T-helper 2 cell treated with Interferon-gamma antibody and Interleukin-4, amounts not matched to agents 100 ng/mL and 5 ng/mL, for 36 hours (primary cell): ENCODE data around the gene TMPRSS12. TPM values are rescaled to one million over a fixed set of nuclear protein-coding genes. Genes with fewer than 3 reads are reported as not detected.
"Not testable (repeated sequence)": the region's sequence is repeated elsewhere in the genome, so short reads cannot be mapped to it uniquely, and the experiment has no call there.

Experiments
- intact Hi-C: fragments of 100-400 bp; cut with micrococcal nuclease; formaldehyde crosslinking; loops from one replicate; pipeline ENCODE4 v1.15.1; 2023
- total RNA-seq: library from RNA; stranded (reverse); gene quantifications from 2 replicates; pipeline ENCODE4 v1.2.3, GENCODE V29; 2022

The TMPRSS12 gene
- total RNA-seq, 1 donor from 2014 or later: not detected

- intact Hi-C loops: not testable (repeated sequence)
These were observed 13.0 kb downstream of the TMPRSS12 start for GRCh38 chr12:50855679-50856078.

GRCh38 chr12:50859621-50860310, 17.0 kb downstream of the TMPRSS12 start:
- intact Hi-C loops: no loop called here

GRCh38 chr12:50862316-50862715, 19.6 kb downstream of the TMPRSS12 start:
- intact Hi-C loops: no loop called here

- intact Hi-C loops: no loop called here
These were observed 22.5 kb downstream of the TMPRSS12 start for GRCh38 chr12:50865266-50865665.

- intact Hi-C loops: not testable (repeated sequence)
These were observed 26.2 kb downstream of the TMPRSS12 start for GRCh38 chr12:50868881-50869280.

- intact Hi-C loops: no loop called here
These were observed 39.8 kb downstream of the TMPRSS12 start for GRCh38 chr12:50882563-50882962.

GRCh38 chr12:50887191-50887590, 44.5 kb downstream of the TMPRSS12 start:
- intact Hi-C loops: no loop called here

- intact Hi-C loops: no loop called here
These were observed 45.9 kb downstream of the TMPRSS12 start for GRCh38 chr12:50888666-50889065.

GRCh38 chr12:50894241-50894640, 51.5 kb downstream of the TMPRSS12 start:
- intact Hi-C loops: no loop called here

- intact Hi-C loops: no loop called here
These were observed 59.0 kb downstream of the TMPRSS12 start for GRCh38 chr12:50901685-50902113.

- intact Hi-C loops: not testable (repeated sequence)
These were observed 65.8 kb downstream of the TMPRSS12 start for GRCh38 chr12:50908479-50908878.

GRCh38 chr12:50912361-50912760, 69.6 kb downstream of the TMPRSS12 start:
- intact Hi-C loops: not testable (repeated sequence)

- intact Hi-C loops: no loop called here
These were observed 70.5 kb downstream of the TMPRSS12 start for GRCh38 chr12:50913224-50913623.

GRCh38 chr12:50914872-50915484, 72.3 kb downstream of the TMPRSS12 start:
- intact Hi-C loops: no loop called here

- intact Hi-C loops: no loop called here
These were observed 73.6 kb downstream of the TMPRSS12 start for GRCh38 chr12:50916292-50916691.

GRCh38 chr12:50918584-50919316, 76.0 kb downstream of the TMPRSS12 start:
- intact Hi-C loops: no loop called here

- intact Hi-C loops: no loop called here
These were observed 80.1 kb downstream of the TMPRSS12 start for GRCh38 chr12:50922820-50923219.

GRCh38 chr12:50923361-50924130, 80.8 kb downstream of the TMPRSS12 start:
- intact Hi-C loops: no loop called here

GRCh38 chr12:50924131-50924438, 81.4 kb downstream of the TMPRSS12 start:
- intact Hi-C loops: no loop called here

GRCh38 chr12:50924439-50925341, 82.0 kb downstream of the TMPRSS12 start:
- intact Hi-C loops: no loop called here

GRCh38 chr12:50925342-50925651, 82.6 kb downstream of the TMPRSS12 start:
- intact Hi-C loops: no loop called here
